ENCODE results near the gene KCNK4. TPM values are rescaled to one million over a fixed set of nuclear protein-coding genes. Genes with fewer than 3 reads are reported as not detected.
A peak's percentile ranks its signal among the peaks of the same experiment; 100 is the strongest.
"Not testable (repeated sequence)": the region's sequence is repeated elsewhere in the genome, so short reads cannot be mapped to it uniquely, and the experiment has no call there.

Gene KCNK4
- total RNA-seq, 2 donors from 2014 or later = not detected

DNA sequence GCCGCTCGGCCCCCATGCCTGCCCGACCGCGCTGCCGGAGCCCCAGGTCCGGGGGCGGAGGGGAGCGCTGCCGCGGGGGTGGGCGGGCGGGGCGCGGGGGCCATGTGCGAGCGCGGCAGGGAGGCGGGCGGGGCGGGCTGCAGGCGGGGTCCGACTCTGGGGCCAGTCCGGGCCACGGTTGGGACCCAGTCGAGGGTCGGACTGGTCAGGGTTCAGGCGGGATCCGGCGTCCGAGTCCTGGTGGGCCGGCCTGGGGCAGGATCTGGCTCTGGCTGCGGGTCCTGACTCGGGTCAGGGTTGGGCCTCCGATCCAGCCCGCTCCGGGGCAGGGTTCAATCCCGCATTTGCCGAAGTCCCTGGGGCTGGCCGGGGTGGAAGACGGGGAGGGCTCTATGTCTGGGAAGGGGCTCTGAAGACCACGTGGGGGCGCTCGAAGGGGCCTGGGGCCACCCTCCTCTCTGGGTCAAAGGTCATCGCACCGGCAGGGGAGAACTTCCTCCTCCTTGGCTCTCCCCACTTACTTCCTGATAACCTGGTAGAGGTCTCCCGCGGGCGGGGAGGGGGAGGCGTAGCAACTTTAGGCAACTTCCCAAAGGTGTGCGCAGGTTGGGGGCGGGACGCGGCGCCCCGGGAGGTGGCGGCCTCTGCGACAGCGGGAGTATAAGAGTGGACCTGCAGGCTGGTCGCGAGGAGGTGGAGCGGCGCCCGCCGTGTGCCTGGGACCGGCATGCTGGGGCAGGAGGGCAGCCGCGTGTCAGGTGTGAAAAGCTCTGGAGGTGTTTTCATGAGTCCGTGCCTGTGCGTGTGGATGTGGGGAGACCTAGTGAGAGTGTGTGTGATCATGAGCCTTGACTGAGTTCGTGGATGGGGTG, 14.8 kb downstream of the KCNK4 start:
- Histone ChIP-seq H3K9me3 (no peaks in the 10 kb centered on the region), H3K4me1 (peaks cover 28% of the 10 kb centered on the region), H3K4me3 (peak overlapping the region; percentile 40 to 58), H3K36me3 (replicated peaks in 1 of 2; ENCODE audit: insufficient read depth in 1 of 2, low read depth in 2 of 2) (no peaks in the 10 kb centered on the region), H3K27ac (peak overlapping the region; percentile 86 to 97 (median 94)), H3K27me3 (no peaks in the 10 kb centered on the region)
- WGBS, 2 donors = 0% methylated on average over 26 to 54 of the region's 71 CpGs
- intact Hi-C loops (cut with DNase I) = no loop called here
- TF ChIP-seq, protein P1, sequence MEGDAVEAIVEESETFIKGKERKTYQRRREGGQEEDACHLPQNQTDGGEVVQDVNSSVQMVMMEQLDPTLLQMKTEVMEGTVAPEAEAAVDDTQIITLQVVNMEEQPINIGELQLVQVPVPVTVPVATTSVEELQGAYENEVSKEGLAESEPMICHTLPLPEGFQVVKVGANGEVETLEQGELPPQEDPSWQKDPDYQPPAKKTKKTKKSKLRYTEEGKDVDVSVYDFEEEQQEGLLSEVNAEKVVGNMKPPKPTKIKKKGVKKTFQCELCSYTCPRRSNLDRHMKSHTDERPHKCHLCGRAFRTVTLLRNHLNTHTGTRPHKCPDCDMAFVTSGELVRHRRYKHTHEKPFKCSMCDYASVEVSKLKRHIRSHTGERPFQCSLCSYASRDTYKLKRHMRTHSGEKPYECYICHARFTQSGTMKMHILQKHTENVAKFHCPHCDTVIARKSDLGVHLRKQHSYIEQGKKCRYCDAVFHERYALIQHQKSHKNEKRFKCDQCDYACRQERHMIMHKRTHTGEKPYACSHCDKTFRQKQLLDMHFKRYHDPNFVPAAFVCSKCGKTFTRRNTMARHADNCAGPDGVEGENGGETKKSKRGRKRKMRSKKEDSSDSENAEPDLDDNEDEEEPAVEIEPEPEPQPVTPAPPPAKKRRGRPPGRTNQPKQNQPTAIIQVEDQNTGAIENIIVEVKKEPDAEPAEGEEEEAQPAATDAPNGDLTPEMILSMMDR (IDR thresholded peaks at IDR 0.05) = peak in 4 of 7 experiments; percentile 26 to 32 (median 29)
- peak; percentile 75 to 93 (median 92) for TF ChIP-seq POLR2A (IDR thresholded peaks at IDR 0.05)
- DNase-seq (peak; percentile 83 to 87 (median 84)), ATAC-seq (peak; percentile 36)

DNA sequence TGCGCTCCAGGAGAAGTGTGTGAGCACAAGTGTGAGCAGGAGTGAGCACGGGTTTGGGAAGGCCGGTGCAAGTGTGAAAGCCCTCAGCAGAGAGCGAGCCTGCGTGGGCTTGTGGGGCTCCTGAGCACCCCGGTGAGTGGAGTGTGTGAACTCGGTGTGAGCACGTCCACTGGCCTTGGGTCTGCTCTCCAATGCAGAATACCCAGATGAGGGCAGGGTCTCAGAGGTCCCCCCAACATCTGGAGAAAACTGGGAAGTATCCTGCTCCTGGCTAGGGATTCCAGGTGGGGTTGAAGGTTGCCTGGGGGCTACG, 15.4 kb downstream of the KCNK4 start:
- intact Hi-C loops (cut with DNase I) = no loop called here
- H3K9me3 ChIP-seq = no peaks in the 10 kb centered on the region
- peak overlapping the region; percentile 86 to 97 (median 94) for H3K27ac ChIP-seq
- H3K4me1 ChIP-seq = peaks cover 28% of the 10 kb centered on the region
- 8 to 31% methylated on average over 5 to 9 of the region's 9 CpGs for WGBS, 2 donors
- TF ChIP-seq, protein P1 (IDR thresholded peaks at IDR 0.05) = no peak
- TF ChIP-seq POLR2A (IDR thresholded peaks at IDR 0.05) = peak in 1 of 3 donors; percentile 1
- no peaks in the 10 kb centered on the region for H3K27me3 ChIP-seq
- ATAC-seq (no peak), DNase-seq (no peak)
- no peaks in the 10 kb centered on the region for H3K36me3 ChIP-seq (replicated peaks in 1 of 2; ENCODE audit: insufficient read depth in 1 of 2, low read depth in 2 of 2)
- peak overlapping the region; percentile 40 to 58 for H3K4me3 ChIP-seq

DNA sequence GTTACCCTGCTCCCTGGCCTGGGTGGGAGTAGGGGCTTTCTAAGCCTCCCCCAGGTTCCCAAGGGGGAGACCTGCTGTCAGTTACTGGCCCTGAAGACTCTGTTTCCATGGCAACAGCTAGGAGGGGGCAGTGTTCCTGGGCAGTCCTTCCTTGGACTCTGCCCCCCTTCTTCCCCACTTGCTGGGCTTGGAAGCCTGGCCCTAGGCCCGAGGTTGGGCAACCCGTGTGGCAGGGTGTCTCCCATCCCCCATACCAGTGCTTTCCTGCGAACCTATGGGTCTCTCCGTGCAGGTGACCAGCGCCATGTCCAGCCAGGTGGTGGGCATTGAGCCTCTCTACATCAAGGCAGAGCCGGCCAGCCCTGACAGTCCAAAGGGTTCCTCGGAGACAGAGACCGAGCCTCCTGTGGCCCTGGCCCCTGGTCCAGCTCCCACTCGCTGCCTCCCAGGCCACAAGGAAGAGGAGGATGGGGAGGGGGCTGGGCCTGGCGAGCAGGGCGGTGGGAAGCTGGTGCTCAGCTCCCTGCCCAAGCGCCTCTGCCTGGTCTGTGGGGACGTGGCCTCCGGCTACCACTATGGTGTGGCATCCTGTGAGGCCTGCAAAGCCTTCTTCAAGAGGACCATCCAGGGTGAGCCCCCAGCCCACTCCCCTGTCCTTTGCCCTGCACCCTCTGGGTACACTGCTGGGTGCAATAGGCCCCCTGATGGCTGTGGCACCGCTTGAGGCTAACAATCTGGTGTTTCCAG, 15.9 kb downstream of the KCNK4 start:
- peak; percentile 58 to 78 (median 73) for DNase-seq
- intact Hi-C loops (cut with DNase I) = no loop called here

DNA sequence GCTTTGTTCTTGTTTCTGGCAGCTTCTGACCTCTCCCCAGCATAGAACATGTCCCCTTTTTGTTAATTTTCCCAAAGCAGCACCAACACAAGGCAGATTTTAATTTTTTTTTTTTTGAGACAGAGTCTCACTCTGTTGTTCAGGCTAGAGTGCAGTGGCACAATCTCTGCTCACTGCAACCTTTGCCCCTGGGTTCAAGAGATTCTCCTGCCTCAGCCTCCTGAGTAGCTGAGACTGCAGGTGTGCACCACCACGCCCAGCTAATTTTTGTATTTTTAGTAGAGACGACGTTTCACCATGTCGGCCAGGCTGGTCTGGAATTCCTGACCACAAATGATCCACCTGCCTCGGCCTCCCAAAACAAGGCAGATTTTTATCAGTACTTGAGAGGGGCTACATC, 16.7 kb downstream of the KCNK4 start:
- intact Hi-C loops (cut with DNase I); DNase-seq; H3K36me3 ChIP-seq (replicated peaks in 1 of 2; ENCODE audit: insufficient read depth in 1 of 2, low read depth in 2 of 2); ATAC-seq; H3K4me3 ChIP-seq; H3K27ac ChIP-seq; H3K27me3 ChIP-seq; H3K9me3 ChIP-seq: not testable (repeated sequence)
- peaks cover 28% of the 10 kb centered on the region for H3K4me1 ChIP-seq
- WGBS, 2 donors = 86 to 95% methylated on average over 5 of the region's 5 CpGs

More for the DNA sequence above, 15.9 kb downstream of the KCNK4 start:
- no peaks in the 10 kb centered on the region for H3K9me3 ChIP-seq
- H3K4me3 ChIP-seq = peak overlapping the region; percentile 40 to 58
- H3K27ac ChIP-seq = peak overlapping the region; percentile 86 to 97 (median 94)
- 22 to 57% methylated on average over 4 to 14 of the region's 15 CpGs for WGBS, 2 donors
- no peaks in the 10 kb centered on the region for H3K27me3 ChIP-seq
- no peaks in the 10 kb centered on the region for H3K36me3 ChIP-seq (replicated peaks in 1 of 2; ENCODE audit: insufficient read depth in 1 of 2, low read depth in 2 of 2)
- peaks cover 28% of the 10 kb centered on the region for H3K4me1 ChIP-seq
- TF ChIP-seq, protein P1 (IDR thresholded peaks at IDR 0.05) = no peak
- TF ChIP-seq POLR2A (IDR thresholded peaks at IDR 0.05) = no peak
- ATAC-seq = no peak

DNA sequence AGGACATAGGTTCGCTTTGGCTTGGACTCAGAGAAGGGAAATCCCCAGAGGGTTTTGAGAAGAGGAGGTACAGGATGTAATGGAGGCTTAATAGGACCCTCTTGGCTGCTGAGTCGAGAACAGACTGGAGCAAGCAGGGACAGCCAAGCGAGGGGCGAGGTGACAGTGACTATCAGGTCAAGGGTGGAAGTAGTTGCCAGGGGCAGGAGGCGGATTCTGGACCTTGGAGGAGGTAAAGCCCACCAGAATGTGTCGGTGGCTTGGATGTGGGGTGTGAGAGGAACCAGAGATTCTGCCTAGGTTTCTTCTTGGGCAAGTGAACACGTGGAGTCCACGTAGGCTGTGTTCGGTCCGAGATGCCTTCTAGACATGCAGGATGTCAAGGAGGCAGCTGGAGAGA, 21.8 kb downstream of the KCNK4 start:
- H3K27ac ChIP-seq = peak overlapping the region in 1 of 4 donors; percentile 10
- intact Hi-C loops (cut with DNase I) = no loop called here
- DNase-seq = no peak

More for the DNA sequence above, 21.8 kb downstream of the KCNK4 start:
- Histone ChIP-seq H3K4me3 (no peak overlapping the region), H3K27me3 (no peaks in the 10 kb centered on the region), H3K9me3 (no peaks in the 10 kb centered on the region), H3K36me3 (replicated peaks in 1 of 2; ENCODE audit: insufficient read depth in 1 of 2, low read depth in 2 of 2) (peaks cover 0 to 3% of the 10 kb centered on the region in 2 donors), H3K4me1 (peaks cover 12% of the 10 kb centered on the region)
- TF ChIP-seq POLR2A (IDR thresholded peaks at IDR 0.05) = no peak
- TF ChIP-seq, protein P1 (IDR thresholded peaks at IDR 0.05) = no peak
- no peak for ATAC-seq
- 91 to 92% methylated on average over 10 of the region's 10 CpGs for WGBS, 2 donors
